NCI-H526 (cell line): Measurements from ENCODE around the gene PPEF1.
A peak's percentile ranks its signal among the peaks of the same experiment; 100 is the strongest.
"Not testable (repeated sequence)": the region's sequence is repeated elsewhere in the genome, so short reads cannot be mapped to it uniquely, and the experiment has no call there.

Experiments
- DNase-seq, 2 experiments: peaks; one replicate each; lab custom pipeline; 2025; lab: John Stamatoyannopoulos, UW

The PPEF1 gene

DNA sequence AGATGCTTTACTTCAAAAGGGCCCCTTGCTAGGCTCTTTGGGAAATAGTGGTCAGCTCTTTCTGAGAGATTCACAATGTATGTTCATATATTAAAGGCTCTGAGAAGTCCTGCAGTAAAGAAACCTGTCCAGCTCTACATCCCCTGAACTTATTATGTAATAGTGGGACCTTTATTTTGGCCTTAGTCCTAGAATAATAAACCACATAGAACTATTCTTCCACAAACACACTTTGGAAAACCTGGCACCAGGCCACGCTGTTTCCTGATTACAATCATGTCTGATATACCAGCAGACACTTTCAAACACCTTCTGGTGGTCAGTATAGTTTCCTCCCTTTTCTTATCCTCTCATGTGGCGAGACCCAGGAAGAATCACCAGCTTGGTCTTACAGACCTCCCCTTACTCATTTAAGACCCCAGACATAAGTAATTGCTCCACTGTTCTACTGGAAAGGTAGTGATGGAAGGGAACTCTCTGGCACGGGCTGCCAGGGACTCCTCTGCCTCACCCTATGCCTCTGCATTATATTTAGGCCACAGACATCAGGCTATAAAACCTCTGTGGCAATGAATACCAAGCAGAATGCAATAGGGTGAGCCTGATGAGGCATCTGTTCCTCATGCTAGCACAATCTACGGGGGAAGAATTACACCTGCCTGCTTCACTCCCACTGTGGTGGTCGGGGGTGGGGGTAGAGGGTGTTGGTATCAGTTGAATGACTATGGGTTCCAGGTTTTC is 5.7 kb upstream of the PPEF1 start:
- DNase-seq = no peak

DNA sequence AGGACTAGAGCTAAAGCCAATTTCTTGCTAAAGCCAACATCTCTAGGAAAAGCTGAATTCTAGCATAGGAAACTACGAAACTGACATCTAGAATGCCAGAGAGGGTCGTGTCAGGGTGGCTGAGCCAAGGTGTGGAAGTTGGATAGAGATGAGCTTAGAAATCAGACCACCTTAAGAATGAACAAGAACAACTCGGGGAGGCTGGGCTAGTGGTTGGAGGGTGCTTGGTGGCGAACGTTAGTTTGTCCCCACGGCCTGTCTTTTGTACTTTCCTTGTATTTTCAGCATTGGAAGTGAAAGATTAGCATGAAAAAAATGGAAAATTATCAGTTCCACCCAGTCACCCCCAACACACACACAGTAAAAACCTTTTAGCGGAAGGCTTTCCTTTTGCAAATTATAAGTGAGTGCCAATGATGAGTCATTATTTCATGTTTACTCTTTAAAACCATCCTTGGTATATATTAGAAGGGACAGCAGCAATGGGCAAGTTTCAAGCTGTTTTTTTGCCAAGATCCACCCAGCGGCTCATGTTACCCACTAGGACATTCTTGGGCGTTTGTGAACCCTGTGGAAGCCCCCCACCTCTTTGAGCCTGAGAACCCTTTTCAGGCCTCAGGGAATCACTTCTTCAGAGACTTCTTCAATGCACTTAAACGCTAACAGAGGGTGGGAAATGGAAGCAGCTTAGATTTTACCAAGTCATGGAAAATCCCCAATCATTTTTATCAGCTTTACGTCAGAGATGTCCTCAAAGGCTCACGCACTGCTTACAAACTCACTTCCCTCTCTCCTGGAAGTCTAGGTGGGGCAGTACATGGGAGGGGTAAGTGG is 4.9 kb upstream of the PPEF1 start:
- DNase-seq = no peak

DNA sequence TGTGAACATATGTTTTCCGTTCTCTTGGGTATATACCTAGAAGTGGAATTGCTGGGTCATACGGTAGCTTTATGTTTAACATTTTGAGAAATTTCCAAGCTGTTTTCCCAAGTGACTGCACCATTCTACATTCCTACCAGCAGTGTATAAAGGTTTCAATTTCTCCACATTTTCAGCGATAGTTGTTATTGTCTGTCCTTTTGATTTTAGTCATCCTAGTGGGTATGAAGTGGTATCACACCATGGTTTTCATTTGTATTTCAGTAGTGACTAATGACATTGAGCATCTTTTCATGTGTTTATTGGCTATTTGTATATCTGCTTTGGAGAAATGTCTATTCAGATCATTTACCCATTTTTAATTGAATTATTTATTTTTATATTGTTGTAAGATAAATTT is 2.4 kb downstream of the PPEF1 start:
- no peak for DNase-seq

DNA sequence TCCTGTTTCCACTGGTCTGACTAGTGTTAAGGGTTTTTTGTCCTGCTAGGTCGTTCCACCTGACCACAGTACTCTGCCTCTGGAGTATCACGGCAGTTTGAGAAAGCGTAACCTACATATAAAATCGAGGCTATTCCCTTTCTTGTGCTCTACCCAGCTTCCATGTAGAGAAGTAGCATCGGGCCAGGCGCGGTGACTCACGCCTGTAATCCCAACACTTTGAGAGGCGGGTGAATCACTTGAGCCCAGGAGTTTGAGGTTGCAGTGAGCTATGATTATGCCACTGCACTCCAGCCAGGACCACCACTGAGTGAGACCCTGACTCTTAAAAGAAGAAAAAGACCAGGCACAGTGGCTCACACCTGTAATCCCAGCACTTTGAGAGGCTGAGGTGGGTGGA is 7.5 kb downstream of the PPEF1 start:
- no peak for DNase-seq

DNA sequence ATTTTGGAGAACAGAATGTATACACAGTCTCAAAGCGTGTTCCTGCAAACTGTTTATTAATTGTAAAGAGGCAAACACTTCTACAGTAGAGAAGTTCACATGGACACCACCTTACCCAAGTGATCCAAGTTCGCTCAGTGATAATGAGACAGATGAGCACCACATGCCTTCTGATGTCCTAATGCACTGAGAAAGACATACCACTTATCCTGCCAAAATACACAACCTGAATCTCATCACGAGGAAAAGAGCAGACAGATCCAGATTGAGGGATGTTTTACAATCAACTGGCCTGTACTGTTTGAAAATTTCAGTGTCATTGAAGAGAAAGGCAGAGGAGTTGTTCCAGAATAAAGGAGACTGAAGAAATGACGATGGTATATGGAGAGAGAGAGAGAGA is 12.4 kb downstream of the PPEF1 start:
- DNase-seq = no peak

DNA sequence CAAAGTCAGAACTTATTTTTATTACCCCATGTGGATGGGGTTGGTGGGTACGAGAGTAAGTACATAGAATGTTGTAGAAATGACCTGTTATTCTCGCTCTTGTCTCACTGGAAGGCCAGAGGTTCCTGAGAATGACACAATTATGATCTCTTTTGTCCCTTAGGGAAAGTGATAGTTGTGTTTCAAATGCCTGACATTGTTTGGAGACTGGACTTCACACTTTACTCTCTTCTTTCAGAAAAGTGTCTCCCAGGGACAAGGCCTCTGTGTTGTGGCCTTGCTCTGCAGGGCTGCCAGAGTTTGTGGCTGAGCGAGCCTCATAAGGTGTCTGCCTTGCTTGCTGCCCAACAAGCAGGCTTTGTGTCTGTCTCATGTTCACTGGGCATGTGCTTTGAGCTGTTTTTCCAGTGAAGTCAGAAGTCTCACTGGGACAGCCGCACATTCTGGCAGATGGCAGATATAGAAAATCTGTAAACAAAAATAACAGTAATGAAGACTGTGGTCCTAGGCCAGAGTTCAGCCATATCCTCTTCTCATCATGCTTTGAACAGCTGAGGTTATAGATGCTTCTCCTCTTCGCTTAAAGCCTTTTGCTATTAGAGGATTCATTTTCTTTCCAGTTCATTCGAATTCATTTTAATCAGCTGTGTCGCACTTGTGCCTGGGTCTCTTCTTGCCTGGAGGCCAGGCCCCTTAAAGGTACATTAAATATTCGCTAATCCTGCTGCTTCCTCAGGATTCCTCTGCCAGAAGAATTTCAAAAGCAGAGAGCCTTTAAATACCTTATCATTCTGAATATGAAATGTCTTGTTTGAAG is 14.4 kb downstream of the PPEF1 start:
- no peak for DNase-seq

DNA sequence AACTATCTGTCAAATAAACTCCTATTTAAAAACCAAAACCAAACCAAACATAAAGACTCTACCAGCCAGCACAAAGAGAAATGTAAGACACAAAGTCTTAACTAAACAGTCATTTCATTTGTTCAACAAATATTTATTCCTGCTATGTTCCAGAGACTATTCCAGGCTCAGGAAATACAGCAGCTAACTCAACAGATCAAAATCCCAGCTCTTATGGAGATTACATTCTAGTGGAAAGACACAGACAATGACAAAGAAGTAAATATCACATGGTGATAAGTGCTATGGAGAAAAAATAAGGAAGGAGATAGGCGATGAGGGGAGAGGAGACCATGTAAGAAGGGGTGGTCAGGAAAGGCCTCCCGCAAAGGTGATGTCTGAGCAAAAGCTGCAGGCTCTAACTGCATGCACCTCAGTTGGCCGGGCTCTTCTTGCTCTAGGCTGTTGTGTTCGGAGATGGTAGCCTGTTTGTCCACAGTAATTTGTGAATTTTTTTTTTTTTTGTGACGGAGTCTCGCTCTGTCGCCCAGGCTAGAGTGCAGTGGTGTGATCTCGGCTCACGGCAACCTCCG is 15.1 kb downstream of the PPEF1 start:
- DNase-seq = no peak

DNA sequence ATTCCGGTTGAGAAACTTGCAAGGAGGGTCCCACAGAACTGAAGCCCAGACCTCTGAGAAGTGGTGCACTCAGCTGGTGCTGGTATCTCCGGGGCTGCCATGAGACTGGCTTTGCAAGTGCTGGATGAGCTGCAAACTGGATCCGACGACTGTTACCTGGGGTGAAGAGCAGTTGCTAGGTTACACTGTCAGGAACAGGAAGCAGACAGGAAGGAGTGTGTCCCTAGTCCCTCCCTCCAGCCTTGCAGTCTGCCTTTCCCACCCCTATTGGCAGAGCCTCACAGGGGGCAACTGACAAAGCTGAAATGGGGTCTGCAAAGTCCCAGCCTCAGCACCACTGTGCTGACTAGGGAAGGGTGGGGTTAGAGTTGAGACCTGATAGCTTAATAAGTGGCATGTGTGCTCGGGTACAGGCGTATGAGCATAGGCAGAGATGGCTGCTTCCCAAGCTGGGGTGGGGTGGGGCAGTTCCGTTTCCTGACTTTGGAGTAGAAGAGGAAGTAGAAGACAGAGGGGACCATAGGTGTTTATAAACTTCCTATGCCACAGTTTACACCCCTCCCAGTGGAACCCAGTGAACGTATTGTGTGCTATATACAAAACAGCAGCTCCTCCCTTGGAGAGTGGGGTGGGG is 18.0 kb downstream of the PPEF1 start:
- no peak for DNase-seq

DNA sequence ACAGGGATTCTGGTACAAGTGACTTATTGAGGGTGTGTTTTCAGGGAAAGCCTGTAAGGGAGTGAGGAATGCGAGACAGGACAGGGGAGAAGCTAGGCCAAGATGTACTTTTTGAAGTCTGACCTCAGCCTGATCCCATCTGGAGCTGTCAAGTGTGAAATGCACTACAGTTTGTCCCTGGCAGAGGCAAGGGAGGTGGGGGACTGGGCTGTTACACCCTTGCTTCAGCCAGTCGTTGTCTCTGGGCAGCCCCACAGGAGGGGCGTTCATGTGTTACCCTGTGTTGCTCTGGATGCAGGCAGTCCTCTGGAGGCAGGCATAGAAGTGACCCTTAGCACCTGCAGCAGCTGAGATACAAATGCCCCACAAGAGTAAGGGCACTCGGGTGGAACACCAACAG is 25.8 kb downstream of the PPEF1 start:
- no peak for DNase-seq

DNA sequence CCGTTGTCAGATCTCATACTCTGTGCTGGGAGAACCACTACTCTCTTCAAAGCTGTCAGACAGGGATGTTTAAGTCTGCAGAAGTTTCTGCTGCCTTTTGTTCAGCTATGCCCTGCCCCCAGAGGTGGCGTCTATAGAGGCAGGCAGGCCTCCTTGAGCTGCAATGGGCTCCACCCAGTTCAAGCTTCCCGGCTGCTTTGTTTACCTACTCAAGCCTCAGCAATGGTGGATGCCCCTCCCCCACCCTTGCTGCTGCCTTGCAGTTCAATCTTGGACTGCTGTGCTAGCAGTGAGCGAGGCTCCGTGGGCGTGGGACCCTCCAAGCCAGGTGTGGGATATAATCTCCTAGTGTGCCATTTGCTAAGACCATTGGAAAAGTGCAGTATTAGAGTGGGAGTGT is 32.2 kb downstream of the PPEF1 start:
- not testable (repeated sequence) for DNase-seq

DNA sequence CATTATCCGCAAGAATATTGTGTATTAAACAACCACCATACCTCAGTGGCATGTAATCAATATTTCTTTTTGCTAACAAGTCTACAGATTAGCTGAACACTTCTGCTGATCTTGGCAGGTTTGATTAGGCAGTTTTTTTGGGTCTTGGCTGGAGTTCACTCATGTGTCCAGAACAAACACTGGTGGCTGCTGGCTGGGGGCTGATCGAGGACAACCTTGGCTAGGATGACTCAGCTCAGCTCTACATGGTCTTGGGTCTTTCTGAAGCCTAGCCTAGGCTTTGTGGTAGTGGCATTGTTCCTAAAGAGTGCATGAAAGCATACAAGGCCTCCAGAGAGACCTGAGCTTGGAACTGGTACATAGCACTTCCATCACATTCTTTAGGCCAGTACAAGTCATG is 41.1 kb downstream of the PPEF1 start:
- no peak for DNase-seq

DNA sequence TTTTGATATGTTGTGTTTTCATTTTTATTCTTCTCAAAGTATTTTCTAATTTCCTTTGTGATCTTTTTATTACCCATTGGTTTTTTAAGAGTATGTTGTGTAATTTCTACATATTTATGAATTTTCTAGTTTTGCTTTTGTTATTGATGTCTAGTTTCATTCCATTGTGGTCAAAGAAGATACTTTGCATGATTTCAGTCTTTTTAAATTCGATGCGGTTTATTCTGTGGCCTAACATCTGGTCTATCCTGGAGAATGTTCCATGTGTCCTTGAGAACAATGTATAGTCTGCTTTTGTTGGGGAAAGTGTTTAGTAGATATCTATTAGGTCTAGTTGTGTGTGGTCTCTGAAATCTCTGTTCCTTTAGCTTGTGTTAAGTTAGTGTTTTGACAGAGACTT is 46.2 kb downstream of the PPEF1 start:
- DNase-seq = no peak

DNA sequence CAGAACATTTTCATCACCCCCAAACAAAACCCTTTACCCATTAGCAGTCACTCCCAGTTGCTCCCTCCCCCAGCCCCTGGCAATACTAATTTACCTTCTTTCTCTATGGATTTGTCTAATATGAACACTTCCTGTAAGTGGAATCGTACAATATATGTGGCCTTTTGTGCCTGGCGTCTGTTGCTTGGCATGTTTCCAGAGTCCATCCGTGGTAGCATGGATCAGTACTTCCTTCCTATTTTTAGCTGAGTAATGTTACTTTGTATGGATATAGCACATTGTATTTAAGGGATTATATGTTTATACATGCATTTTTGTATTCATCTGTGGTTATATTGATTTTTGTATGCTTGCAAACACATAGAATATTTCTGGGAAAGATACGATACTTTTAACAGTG is 48.2 kb downstream of the PPEF1 start:
- DNase-seq = no peak

DNA sequence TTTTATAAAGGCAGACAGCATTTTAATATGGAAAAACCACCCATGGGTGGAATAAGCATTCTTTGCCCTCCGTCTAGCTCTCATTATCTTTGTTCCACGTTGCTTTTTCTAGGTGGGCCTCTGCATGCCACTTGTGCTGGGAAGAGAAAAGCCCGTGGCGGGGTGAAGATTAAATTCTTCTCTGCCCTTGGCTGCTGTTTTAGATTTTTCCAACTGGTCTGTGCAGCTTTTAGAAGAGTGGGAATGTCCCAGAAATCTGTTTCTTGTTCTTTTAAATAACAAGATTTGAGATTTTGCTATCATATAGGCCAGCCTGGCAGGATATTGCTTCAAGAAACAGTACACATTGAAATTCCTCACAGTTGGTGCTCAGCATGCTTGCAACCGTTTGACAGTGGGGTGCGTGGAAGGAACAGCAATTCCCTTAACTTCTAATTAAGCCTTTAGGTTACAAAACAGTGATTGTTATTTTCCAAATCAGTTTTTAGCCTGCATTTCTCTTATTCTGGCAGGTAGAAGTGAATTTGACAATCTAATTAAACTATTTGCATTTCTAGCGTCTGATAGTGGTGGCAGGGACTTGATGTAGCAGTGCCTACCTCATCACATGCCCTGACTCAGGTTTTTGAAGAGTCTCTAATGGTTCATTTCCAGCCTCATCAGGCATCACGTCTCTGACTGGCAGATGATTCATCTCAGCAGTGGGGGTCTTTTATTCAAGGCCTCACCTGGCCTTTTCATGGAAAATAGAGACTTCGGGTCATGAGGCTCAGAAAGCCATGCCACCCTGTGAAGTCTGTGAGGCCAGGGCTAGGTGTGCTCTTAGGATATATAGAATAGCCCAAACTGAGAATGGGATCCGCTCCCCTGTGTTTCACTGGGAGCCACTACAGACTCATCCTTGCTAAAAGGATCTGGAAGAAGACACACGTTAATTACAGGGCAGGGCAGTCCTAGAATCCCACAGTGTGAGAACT is 50.8 kb downstream of the PPEF1 start:
- DNase-seq = peak; percentile 18 to 51

DNA sequence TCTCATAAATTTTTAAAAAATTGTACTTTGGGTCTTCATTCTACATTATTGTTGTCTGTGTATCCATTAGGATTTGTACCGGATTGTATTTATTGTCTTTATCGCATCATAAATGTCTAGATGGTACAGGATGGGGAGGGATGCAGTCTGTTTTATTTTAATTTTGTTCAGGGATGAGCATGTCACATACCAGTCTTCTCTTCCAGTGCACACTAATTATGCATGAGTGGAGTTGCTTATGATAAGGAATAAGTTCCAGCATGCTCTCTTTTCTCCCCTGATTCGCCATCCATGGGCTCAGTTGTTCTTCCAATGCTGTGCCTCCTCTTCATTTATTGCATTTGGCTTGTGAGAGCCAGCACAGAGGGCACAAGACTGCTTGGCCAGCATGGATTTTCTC is 54.3 kb downstream of the PPEF1 start:
- no peak for DNase-seq

DNA sequence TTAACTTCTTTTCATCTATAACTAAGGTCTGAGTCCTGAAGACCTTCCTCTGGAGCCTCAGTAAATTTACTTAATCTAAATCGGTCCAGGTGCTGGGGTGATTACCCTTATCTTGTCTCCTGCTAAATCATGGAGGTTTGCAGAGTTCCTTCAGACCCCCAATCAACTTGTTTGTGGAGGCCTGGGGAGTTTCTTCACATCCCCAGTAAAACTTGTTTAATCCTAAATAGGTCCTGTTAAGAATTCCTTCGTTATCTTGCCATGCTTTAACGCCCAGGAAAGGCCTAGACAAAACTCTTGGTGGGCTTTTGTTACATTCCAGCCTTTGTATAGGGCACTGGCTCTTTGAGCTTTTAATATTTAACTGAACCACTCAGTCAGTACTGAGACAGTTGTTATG is 55.7 kb downstream of the PPEF1 start:
- DNase-seq = not testable (repeated sequence)

DNA sequence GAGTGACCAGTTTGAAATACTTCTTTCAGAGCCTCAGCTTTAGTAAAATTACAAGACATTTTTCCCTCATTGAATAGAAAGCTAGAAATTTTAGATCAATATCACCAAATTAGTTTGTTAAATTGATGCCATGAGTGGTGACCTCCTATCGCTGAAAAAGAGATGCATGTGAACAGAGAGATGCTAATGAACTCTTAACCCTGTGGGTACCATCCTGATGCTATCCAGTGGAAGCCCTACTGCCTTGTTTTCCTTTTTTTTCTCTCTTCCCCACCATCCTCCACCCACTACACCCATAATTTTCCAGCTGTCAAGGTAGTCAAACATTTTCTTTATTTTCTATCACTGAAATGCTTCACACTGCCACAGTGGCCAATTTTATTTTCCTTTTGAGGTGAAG is 61.9 kb downstream of the PPEF1 start:
- no peak for DNase-seq

DNA sequence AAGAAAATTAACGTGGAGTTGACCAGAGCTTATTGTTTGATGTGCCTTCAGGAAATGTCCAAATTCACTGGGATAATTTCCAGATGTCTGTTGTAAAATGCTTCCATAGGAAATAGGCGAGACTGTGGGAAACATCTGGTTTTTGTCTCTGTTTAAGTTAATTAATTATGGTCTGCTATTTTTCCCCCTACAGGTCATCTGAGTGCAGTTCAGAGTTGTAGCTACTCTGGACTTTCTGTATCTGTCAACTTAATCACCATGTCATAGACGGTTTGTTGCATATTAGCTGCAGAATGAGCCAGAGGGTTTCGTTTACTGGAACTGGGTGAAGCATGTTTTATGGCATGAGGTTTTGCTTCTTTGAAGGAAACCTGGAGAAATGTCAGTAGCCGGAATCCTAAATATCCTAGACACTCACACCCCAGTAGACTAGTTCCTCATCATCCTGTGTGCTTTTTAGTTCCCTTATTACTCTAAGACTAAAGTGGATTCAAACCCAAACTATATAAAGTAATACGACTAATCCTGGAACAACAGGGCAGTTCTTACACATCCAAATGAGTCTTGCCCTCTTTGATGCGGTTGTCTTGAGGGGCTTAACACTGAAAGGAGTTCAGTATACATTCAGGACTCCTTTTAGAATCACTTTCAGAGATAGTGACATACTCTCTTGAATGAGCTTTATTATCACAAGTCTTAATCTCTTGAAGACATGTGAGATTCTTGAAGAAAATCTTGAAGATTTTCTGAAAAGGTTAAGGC is 62.5 kb downstream of the PPEF1 start:
- DNase-seq = no peak

DNA sequence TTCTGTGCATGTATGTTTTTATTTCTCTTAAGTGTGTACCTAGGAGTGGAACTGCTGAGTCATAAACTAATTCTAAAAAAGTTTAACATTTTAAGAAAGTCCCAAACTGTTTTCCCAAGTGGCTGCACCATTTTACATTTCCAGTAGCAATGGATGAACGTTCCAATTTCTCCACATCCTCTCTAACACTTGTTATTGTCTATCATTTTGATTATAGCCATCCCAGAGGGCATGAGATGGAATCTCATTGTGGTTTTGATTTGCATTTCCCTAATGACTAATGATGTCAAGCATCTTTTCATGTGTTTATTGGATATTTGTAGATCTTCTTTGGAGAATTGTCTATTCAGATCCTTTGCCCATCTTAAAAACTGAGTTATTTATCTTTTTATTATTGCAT is 82.5 kb downstream of the PPEF1 start:
- DNase-seq = peak in 1 of 2 experiments; percentile 1

DNA sequence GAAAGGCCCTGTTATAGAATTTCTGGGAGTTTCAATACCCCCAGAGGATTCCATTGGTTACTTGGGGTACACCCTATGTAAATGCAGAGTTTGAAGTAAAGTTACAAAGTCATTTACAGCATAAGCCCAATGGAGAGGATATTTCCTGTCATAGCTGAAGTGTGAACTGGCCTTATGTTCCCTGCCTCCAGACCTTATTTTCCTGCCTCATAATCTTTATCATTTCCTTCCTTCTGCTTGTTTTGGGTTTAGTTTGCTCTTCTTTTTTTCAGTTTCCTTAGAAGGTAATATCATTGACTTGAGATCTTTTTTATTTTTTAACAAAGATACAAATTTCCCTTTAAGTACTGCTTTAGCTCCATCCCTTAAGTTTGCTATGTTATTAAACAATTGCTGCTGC is 85.4 kb downstream of the PPEF1 start:
- DNase-seq = no peak
